Suppressor macrophage treated with lipopolysaccharide for 1 hour (primary cell): ENCODE results near the gene TMEM132D.

Experiments
- DNase-seq, 3 donors: peaks; one replicate each; pipeline ENCODE4 v3.0.0-alpha.2; 2020 to 2022

The TMEM132D gene

DNA sequence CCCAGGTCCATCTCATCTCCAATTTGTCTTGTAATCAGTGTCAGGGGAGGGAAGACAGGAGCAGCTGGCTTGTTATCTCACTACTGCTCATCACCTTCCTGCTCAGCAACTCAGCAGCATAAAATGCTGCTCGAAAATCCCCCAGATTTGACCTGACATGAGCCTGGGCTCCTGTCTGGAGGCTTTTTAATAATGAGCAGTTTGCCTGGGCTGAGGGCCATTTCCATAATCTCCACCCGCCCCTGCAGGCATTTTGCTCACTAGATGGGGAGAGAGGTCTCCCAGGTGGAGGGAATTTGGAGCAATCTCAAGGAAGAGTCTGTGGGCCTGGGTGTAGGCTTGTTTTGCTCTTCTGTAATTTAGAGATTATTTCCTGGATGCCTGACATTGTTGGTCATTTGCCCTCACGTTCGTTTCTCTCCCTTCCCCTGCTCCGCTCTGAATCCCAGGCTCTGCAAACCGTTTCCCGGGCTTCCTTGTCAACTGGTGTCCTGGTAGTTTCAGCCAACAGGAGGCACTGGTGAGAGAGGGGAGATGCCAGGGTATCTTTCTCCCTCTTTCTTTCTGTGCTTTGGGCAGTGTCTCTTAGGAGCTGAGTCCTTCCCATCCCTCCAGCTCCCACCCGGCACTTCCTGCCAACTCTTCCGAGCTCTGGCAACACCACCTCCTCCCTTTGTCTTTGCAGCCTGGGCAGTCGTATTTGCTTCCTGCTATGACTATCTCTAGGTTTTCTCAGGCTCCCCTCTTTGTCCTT is 751.3 kb downstream of the TMEM132D start:
- DNase-seq = no peak

DNA sequence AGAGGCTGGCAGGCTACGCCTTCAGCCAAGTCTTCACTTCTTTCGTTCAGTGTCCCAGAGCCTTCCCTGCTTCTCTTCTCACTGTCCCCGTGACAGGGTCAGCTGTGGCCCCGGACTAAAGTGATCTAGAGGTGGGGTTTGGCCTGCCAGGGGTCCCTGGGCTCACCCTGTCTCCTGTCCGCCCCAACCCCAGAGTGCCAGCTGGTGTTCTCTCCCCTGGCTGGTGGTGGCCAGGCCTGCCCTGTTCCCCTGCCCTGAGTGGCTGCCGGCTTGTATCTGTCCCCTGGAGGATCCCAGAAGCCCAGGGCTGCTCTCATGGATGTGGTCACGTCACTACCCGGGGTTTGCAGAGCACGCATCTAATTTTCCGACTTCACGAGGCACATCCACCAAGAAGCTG is 753.1 kb downstream of the TMEM132D start:
- DNase-seq = no peak

DNA sequence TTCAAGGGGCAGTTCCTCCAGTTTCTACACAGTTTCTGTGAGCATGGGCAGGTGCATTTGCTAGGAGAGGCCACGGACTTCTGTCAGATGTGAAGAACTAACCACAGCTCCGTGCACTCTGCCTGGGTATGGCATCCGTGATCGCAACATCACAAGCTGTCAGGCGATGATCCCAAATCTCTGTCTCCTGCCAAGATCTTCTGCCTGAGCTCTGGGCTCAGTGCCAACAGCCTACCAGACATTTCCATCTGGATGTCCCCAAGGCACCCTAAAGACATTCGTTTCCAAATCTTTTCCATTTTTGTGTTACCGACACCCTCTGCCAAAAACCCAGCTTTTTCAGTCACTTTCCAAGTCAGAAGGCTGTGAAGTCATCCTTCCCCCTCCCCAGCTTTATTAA is 758.4 kb downstream of the TMEM132D start:
- DNase-seq = no peak

DNA sequence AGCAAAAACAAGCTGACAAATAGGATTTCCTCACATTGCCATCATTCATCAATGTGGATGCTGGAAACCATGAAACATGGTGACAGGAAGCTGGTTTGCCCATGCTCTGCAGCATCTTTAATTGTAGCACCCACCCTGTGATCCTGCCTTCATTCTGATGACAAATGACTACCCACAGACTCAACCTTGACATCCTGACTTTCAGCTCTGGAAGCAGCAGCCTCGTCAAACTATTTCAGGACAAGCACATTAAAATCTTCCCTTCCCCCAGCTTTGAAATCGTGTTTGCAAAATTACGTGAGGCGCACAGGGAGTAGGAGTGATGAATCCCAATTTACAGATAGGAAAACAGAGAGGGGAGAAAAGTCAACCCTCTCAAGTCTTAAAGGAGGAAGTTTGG is 765.0 kb downstream of the TMEM132D start:
- no peak for DNase-seq

DNA sequence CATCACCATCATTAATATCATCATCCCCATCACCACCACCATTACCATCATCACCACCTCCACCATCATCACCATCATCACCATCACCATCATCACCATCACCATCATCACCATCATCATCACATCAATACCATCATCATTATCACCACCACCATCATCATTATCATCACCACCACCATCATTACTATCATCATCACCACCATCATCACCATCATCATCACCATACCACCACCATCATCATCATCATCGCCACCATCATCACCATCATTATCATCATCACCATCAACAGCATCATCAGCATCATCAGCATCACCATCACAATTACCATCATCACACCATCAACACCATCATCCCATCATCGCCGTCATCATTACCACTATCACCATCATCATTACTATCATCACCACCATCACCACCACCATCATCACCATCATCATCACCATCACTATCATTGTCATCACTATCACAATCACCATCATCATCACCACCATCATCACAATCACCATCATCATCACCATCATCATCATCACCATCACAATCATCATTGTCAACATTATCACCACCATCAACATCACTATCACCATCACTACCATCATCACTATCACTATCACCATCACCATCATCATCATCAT is 767.0 kb downstream of the TMEM132D start:
- no peak for DNase-seq

DNA sequence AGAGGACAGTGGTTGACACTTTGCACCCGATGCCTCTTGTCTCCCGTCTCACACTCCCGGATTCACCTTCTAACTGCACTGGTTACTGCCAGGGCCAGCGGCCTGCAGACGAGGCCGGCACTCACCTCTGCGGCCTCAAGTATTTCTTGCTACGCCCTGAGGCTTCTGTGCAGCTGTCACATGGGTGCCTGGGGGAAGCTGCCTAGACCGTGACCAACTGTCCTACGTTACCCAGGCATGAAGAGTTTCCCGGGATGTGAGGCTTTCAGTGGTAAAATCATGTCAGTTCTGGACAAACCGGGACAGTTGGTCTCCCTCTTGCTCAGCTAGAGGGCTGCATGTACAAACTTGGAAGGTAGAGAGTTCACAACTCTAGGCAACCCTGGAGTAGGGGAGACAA is 776.1 kb downstream of the TMEM132D start:
- DNase-seq = no peak

DNA sequence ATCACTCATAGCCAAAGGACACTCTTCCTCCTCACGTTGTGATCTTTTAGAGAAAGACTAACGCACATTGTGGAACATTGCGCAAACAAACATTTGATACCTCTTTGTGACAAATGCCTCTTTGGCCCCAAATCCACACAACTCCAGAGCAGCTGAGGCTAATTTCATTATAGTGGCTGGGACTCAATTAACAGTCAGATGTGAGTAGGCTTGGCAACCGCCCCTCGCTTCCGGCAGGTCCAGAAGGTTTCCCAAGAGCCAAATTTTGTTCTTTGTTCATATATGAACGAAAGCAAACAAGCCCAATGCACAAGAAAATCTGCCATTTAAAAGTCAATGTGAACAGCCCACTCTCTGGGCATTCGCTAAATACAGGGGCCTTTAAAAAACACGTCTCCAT is 776.6 kb downstream of the TMEM132D start:
- no peak for DNase-seq

DNA sequence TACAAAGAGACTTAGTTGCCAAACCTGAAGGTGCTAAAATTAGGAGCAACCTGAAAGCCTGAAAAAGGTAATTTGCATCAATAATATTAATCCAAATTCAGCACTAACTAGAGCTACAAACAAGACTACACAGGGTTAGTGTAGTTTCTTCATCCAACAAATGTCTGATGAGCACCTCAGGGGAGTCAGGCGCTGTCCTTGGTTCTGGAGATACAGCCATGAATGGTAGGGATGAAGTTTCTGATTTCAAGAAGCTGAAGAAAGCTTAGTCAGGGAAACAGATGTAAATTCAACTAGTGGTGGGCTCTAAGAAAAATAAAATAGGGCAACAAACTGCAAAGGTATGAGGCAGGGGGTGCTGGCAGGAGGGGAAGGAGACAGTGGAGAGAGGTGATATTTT is 784.3 kb downstream of the TMEM132D start:
- no peak for DNase-seq

DNA sequence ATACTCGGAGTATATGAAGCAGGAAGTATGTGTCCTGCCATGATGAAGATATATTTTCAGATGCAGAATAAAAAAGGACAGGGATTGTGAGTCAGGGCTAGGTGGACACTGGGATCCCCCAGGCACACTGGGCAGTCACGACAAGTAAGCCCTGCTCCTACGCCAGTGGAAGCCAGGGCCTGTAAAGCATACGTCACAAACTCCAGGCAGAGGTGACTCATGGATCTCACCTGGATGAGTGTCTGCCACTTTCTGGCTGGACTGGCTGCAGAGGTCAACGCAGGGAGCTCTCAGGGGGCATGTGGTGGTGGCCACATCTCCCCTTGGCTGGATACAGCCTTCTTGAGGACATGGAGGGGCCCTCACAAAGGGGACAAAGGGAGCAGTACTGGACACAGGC is 788.3 kb downstream of the TMEM132D start:
- DNase-seq = no peak

DNA sequence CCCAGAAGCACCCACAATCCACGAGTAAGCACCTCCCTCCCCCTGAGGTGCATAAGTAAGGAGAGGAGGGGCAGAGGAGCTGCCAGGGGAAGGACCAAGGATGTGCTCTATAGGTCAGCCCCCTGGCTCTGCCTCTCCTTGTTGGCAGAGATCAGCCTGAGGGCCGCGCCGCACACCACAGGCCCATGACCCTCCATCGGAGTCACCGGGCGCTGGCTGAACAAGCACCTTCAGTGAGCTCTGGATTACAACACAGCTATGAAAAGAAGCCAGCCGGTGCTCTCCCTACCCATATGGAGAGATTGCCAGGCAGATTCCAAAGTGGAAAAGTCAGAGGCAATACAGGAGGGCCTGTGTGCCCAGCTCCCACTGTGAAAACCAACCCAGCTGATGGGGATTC is 793.2 kb downstream of the TMEM132D start:
- no peak for DNase-seq

DNA sequence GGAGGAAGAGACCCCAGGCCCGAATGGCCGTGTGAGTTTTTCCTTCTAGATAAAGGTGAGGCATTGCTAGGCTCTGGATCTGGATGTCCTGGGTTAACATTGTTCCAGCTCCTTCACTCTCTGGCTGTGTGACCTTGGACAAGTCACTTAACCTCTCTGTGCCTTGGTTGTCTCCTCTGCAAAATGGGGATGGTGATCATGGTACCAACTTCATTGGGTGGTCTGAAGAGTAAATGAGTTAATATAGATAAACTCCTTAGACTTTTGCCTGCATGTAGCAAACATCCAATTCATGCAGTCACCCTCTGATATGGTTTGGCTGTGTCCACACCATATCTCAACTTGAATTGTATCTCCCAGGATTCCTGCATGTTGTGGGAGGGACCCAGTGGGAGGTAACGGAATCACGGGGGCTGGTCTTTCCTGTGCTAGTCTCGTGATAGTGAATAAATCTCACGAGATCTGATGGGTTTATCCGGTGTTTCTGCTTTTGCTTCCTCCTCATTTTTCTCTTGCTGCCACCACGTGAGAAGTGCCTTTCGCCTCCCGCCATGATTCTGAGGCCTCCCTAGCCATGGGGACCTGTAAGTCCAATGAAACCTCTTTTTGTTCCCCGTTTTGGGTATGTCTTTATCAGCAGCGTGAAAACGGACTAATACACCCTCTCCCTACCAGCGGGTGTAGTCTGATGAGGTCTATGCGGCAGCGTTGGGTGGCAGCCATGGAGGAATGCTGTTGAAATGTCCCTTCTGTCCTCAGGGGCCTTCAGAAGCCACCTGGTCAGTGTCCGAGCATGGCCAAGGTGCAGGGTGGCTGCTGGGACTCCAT is 794.4 kb downstream of the TMEM132D start:
- no peak for DNase-seq

DNA sequence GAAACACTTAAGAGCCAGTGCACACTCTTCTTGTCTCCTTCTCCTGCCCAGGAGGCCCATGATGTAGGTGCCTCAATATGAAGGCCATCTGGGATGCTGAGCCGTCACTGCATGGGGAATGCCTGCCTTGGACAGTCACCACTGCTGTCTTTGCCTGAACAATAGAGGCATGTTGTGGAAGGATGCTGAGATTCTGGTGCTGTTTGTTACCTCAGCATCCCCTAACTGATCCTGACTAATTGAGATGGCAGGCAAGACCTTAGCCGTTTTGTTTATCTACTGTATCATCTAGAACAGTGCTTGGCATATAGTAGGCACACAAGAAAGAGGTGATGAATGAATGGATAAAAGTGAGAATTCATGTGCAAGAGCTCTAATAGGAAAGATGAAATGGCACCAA is 797.1 kb downstream of the TMEM132D start:
- no peak for DNase-seq

DNA sequence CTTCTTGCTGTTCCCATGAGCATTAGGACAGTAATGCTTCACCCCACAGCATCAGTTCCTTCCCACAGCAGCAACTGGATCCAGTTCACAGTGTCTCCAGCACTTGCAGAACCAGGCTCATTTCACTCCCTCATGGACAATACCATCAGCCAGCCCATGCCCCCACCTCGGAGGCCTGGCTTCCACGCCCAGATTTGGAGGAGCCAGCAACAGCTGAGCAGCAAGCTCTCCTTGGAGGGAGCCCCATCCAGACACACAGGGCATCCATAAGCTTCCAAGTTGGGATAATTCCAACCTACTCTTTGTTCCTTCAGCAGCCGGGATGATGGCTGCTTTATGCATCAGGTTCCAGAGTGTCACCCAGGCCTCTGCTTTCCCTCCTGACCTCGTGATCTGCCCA is 800.6 kb downstream of the TMEM132D start:
- DNase-seq = no peak

DNA sequence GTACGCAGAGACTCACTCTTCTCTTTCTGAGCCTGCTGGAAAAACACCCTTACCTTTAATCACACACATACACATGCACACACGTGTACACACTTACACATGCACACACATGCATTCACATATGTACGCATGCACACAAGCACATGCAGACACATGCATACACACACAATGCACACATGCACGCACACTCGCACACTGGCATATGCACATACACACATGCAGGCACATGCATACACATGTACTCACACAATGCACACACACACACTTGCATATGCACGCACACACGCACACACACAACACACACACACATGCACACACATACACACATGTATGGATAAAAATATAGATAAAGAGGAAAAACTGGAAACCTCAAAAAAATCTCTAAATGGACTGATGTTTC is 801.6 kb downstream of the TMEM132D start:
- DNase-seq = no peak

DNA sequence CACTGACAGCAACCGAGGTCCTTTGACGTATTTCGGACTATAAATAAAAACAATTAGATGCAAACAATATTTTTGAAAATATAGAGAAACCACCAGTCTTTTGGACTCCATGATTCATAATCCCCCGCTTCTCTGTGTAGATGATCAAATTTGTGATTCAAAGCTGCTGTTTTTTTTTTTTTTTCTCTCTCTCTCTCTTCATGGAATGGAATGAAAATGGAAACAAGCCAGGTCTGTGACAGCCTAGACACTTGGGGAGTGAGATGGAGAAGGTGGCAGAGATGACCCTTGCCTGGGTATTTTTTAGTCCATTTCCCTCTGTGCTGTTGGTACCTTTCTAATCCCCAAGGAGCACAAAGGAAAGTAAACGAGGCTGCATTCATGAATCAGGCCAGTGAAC is 802.0 kb downstream of the TMEM132D start:
- DNase-seq = no peak

DNA sequence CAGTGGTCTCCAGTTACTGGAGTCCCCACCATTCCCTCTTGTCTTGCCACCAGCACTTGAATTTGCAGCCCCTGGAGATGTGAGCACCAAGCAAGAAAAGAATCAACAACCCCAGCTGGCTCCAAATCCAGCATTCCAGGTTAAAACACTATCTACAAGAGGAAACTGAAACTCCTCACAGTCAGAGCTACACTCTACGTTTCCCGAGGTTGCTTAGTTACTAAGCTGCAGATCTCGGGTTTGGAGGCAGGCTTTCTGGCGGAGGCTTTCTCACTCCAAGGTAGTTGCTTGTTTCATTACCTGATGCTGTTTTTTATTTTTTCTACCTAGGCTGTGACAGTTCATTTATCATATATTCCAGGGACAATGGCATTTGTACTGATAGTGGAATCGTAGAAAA is 802.4 kb downstream of the TMEM132D start:
- no peak for DNase-seq

DNA sequence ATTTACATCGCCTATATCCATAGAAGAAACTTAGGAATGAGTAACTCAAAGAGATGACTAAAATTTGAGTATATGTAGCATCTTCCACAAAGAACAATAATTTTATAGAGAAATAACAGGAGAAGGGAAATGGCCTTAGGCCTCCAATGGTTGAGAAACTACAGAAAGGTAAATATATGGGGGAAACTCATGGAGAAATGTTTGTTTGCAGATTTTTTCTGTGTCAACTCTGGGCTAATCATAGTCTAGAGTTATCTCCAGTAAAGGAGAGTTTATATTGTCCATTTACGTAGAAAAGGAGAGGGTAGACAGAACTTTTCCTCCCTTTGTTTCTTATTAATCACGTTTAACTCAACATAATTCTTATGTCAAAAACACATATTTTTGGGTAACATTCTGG is 806.4 kb downstream of the TMEM132D start:
- DNase-seq = no peak

DNA sequence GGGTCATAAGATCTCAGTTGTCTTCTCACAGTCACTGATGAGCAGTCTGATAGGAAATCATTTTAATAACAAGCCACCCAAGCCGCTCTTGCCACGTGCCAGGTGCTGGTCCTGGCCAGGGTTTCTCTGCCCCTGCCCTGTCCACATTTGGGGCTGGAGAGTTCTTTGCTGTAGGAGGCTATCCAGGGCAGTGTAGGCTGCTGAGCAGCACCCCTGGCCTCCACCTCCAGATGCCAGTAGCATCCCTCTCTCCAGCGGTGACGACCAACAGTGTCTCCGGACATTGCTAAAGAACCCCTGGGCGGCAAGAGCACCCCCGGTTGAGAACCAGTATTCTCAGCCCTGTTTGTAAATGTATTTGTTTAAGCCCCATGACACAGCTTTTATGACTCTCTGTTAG is 806.9 kb downstream of the TMEM132D start:
- DNase-seq = no peak

DNA sequence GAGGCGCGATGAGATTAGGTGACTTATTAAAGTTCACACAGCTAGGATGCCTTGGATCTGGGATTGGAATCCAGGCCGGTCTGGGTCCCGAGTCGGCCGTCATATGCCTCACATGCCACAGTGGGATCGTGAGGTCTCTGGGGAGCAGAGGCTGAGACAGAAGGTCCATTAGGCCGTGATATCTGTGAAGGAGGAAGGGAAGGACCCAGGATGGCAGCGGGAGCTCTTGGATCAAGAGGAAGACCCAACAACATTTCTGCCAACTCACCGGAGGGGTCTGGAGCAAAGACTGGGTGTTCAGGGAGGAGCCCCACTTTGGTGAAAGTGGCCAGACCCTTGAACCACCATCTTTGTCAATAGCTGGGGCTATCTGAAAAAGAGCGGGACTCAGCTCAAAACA is 807.6 kb downstream of the TMEM132D start:
- no peak for DNase-seq

DNA sequence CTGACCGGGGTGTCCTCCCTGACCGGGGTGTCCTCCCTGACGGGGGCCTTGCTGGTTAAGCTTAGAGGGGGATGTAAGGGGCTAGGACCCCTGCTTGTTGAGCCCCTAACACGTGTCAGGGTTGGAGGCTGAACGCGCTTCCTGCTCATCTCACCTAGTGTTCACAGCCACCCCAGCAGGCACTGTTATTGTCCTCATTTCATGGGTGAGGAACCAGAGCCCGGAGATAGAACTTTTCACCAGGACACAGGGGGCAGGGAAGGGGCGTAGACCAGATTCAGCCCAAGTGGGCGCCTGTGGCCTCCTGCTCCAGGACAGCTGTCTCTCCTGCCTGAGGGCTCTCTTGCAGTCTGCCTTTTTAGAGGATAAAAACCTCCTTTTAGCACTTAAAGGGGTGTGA is 814.2 kb downstream of the TMEM132D start:
- no peak for DNase-seq

DNA sequence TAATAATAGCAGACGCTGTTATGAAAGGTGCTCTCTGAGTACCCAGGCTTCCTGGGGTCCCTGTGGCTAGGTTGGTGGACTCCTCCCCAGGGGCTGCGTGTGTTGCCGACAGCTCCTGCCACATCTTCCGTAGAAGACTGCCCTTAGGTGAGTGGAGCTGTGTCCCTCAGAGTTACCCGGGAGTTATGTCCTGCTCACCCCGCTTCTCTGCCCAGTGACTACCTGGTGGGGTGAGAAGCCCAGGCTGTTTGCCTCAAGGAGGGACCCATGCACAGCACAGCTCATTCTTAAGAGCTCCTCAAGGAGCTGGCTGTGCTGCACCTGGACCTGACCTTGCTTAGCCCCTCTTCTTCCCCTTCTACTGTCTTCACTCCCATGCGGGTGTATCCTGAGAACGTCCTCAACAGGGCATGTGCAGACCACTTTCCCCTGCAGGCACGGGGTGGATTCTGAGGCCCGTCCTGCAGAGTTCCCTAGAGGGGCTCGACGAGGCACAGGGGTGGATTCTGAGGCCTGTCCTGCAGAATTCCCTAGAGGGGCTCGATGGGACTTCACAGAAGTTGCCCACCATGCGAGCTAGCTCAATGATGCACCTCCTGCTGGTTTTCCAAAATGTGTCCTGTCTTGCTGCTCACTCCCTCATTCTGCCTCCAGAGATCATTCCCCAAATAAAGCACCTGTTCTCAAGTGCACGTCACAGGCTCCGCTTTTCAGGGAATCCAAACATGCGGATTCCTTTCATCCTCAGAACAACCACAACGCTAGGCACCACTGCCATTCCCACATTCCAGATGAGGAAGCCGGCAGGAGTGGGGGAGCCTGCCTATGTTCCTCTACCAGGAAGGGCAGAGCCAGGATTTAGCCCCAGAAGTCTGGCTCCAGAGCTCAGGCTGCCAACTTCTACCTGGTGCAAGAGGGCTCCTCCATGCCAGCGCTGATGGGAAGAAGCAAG is 818.7 kb downstream of the TMEM132D start:
- DNase-seq = no peak

DNA sequence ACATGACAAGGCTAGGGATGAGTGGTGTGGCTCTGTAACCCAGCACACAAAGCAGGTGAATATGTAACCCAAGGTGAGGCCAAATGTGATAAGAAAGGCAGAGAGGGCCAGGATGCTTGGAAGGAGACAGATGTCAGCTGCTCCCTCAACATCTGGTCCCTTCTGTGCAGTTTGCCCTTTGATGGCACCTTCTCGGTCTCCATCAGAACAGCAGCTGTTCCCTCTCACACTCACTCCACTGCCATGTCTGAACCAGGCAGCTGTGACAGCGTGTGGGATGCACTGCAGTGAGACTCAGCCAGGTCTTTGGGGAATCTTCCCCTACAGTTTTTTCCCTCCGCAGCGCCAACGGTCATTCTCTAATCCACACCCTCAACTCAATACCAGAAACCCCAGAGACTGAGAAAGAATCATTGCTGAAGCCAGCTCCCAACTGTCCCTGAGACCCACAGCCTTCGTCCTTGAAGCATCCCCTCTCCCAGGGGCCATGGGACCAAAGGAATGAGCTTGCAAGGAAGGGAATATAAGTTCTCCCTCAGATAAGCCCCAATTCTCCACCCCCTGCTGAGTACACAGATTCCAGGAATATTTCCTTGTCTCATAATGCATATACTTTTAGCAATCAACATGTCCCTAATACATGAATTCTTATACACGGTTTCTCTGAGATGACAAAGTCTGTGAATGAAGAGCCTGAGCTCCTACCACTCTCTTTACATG is 820.5 kb downstream of the TMEM132D start:
- no peak for DNase-seq
